Dermis blood vessel endothelial cell (primary cell): ENCODE data around the gene GALNT16. TPM values are rescaled to one million over a fixed set of nuclear protein-coding genes. Genes with fewer than 3 reads are reported as not detected.

ENCODE experiments used
- total RNA-seq: library from RNA; depleted of rRNA; stranded (reverse); fragments of >200 nt; gene quantifications from 2 replicates; pipeline ENCODE4 v1.2.3, GENCODE V29; 2014

The GALNT16 gene
- total RNA-seq, 1 donor from 2014 or later = 0.17 TPM

Other genes with a start within 250 kb of the GALNT16 start
- gene DCAF5, start 107.0 kb upstream of the GALNT16 start, total RNA-seq = 13.6 and 17.4 TPM in 2 replicates
- gene EXD2, start 68.7 kb upstream of the GALNT16 start, total RNA-seq = 32.0 and 33.3 TPM in 2 replicates
- gene ERH, start 138.1 kb downstream of the GALNT16 start, total RNA-seq = 113 and 124 TPM in 2 replicates
- 125 and 156 TPM in 2 replicates for gene SLC39A9, start 138.5 kb downstream of the GALNT16 start, total RNA-seq
- under 0.01 TPM in 1 of 2 replicates, not detected in the other for gene PLEKHD1, start 224.6 kb downstream of the GALNT16 start, total RNA-seq